HepG2 (cell line): ENCODE results near the gene OOSP3.

Experiments
- KDM4B ChIP-seq: sonication (generic); formaldehyde crosslinking; IDR thresholded peaks from 2 replicates; pipeline ENCODE4 v1.4.0; 2020; ENCODE audit warnings: missing genetic modification reagents
- KLF9 ChIP-seq: IDR thresholded peaks from 2 replicates; pipeline ENCODE4 v1.6.1; 2016; ENCODE audit warnings: low read depth
- POLR2A ChIP-seq, 2 experiments: IDR thresholded peaks; 2 replicates each; pipeline ENCODE4 v1.6.1; 2011; ENCODE audit warnings: low read depth in 2 of 2, low read length in 2 of 2, mild to moderate bottlenecking in 1 of 2, moderate library complexity in 1 of 2; ENCODE audit not compliant: insufficient read depth in 1 of 2
- SIN3A ChIP-seq: IDR thresholded peaks from 2 replicates; pipeline ENCODE4 v1.6.1; 2011; ENCODE audit warnings: low read depth, mild to moderate bottlenecking, control low read depth, low read length, borderline replicate concordance
- ZNF670 ChIP-seq: sonication (generic); formaldehyde crosslinking; IDR thresholded peaks from 2 replicates; pipeline ENCODE4 v1.8.0; 2022; ENCODE audit warnings: mild to moderate bottlenecking, missing genetic modification reagents, borderline replicate concordance
- ZSCAN29 ChIP-seq: sonication (generic); formaldehyde crosslinking; conservative IDR thresholded peaks from 2 replicates; pipeline ENCODE4 v1.4.0; 2020; ENCODE audit warnings: mild to moderate bottlenecking, missing genetic modification reagents
- TF ChIP-seq, protein P1 (sequence below): sonication (generic); formaldehyde crosslinking; IDR thresholded peaks from 2 replicates; pipeline ENCODE4 v1.5.0; 2020; ENCODE audit warnings: mild to moderate bottlenecking, missing genetic modification reagents, moderate library complexity

DNA sequence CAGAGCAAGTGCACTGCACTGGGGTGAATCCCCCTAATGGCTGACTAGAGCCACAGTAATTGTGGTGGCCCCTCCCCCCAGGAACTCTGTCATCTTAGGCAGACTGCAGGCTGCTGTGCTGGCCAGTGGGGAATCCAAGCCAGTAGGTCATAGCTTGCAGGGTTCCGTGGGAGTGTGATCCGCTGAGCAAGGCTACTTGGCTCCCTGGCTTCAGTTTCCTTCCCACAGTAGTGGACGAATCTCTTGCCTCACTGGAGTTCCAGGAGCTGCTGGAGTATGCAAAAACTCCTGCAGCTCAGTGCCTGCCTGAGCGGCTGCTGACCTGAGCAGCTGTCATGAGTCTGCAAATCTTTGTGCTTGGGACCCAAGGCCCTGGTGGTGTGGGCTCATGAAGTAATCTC is 13.2 kb downstream of the OOSP3 start:
- no peak for TF ChIP-seq ZNF670 (CRISPR knock-in tag)
- TF ChIP-seq SIN3A, result no peak
- TF ChIP-seq ZSCAN29 (CRISPR knock-in tag), result no peak
- TF ChIP-seq, protein P1, sequence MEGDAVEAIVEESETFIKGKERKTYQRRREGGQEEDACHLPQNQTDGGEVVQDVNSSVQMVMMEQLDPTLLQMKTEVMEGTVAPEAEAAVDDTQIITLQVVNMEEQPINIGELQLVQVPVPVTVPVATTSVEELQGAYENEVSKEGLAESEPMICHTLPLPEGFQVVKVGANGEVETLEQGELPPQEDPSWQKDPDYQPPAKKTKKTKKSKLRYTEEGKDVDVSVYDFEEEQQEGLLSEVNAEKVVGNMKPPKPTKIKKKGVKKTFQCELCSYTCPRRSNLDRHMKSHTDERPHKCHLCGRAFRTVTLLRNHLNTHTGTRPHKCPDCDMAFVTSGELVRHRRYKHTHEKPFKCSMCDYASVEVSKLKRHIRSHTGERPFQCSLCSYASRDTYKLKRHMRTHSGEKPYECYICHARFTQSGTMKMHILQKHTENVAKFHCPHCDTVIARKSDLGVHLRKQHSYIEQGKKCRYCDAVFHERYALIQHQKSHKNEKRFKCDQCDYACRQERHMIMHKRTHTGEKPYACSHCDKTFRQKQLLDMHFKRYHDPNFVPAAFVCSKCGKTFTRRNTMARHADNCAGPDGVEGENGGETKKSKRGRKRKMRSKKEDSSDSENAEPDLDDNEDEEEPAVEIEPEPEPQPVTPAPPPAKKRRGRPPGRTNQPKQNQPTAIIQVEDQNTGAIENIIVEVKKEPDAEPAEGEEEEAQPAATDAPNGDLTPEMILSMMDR (CRISPR knock-in tag), result no peak
- TF ChIP-seq POLR2A (IDR thresholded peaks at IDR 0.05; ENCODE audit: insufficient read depth in 1 of 2, low read depth in 2 of 2, low read length in 2 of 2), result no peak
- TF ChIP-seq KLF9 (CRISPR knock-in tag), result no peak
- TF ChIP-seq KDM4B (CRISPR knock-in tag), result no peak
